Prostate gland (tissue), 2 donors: ENCODE data around the gene NEURL1. TPM values are rescaled to one million over a fixed set of nuclear protein-coding genes. Genes with fewer than 3 reads are reported as not detected.

Experiments used
- DNase-seq: peaks from one replicate; pipeline ENCODE4 v3.0.0-alpha.2; 2019; ENCODE audit warnings: low spot score
- H3K27ac ChIP-seq, 2 donors: fragments of 200-600 bp; sonication (generic); 2 replicates each; pipeline ENCODE4 v1.5.1; 2017 to 2019
- H3K27me3 ChIP-seq: fragments of 200-600 bp; sonication (generic); replicated peaks from 2 replicates; pipeline ENCODE4 v1.5.1; 2019; ENCODE audit not compliant: insufficient read depth
- H3K36me3 ChIP-seq, 2 donors: fragments of 200-600 bp; sonication (generic); 1 replicate in 1 of 2; 2 replicates in 1 of 2; pipeline versions ENCODE4 v1.5.1 to v1.8.1; 2017 to 2019
- H3K4me1 ChIP-seq: fragments of 200-600 bp; sonication (generic); replicated peaks from 2 replicates; pipeline ENCODE4 v1.5.1; 2019
- H3K4me3 ChIP-seq, 2 donors: fragments of 200-600 bp; sonication (generic); 2 replicates each; pipeline ENCODE4 v1.5.1; 2017 to 2019
- H3K9me3 ChIP-seq: fragments of 200-600 bp; sonication (generic); 2 replicates; pipeline ENCODE4 v1.5.1; 2017
- CTCF ChIP-seq, 4 experiments: fragments of 200-600 bp in 2 of 4; fragments of 450-650 bp in 2 of 4; sonication (generic) in 2 of 4; IDR thresholded peaks; 1 replicate in 3 of 4; 2 replicates in 1 of 4; pipeline ENCODE4 v1.5.1; 2016 to 2019; ENCODE audit warnings: antibody characterized with exemption in 4 of 4, mild to moderate bottlenecking in 2 of 4, moderate library complexity in 2 of 4
- POLR2A ChIP-seq: fragments of 450-650 bp; IDR thresholded peaks from one replicate; pipeline ENCODE4 v1.6.1; 2016; ENCODE audit warnings: antibody characterized with exemption, mild to moderate bottlenecking
- POLR2AphosphoS5 ChIP-seq: sonication (generic); formaldehyde crosslinking; IDR thresholded peaks from one replicate; pipeline ENCODE4 v1.6.1; 2017; ENCODE audit warnings: antibody characterized with exemption
- WGBS: methylation state at CpG from one replicate; pipeline ENCODE4 v1.1.5; 2018; 5-methylcytosine and 5-hydroxymethylcytosine counted together
- intact Hi-C: fragments of 100-400 bp; cut with DNase I; formaldehyde crosslinking; loops from one replicate; pipeline ENCODE4 v1.14.2; 2022
- total RNA-seq, 2 donors: library from RNA; depleted of rRNA; stranded (reverse); fragments of >200 nt; gene quantifications; one replicate each; pipeline ENCODE4 v1.1.0, GENCODE V29; 2016

The NEURL1 gene
- total RNA-seq, 2 donors from 2014 or later, result 0.96 to 10.5 TPM

- 58% methylated on average over 19 of the region's 19 CpGs for whole genome bisulfite sequencing
Measured at GRCh38 chr10:103618575-103619423, 125.3 kb downstream of the NEURL1 start.

DNA sequence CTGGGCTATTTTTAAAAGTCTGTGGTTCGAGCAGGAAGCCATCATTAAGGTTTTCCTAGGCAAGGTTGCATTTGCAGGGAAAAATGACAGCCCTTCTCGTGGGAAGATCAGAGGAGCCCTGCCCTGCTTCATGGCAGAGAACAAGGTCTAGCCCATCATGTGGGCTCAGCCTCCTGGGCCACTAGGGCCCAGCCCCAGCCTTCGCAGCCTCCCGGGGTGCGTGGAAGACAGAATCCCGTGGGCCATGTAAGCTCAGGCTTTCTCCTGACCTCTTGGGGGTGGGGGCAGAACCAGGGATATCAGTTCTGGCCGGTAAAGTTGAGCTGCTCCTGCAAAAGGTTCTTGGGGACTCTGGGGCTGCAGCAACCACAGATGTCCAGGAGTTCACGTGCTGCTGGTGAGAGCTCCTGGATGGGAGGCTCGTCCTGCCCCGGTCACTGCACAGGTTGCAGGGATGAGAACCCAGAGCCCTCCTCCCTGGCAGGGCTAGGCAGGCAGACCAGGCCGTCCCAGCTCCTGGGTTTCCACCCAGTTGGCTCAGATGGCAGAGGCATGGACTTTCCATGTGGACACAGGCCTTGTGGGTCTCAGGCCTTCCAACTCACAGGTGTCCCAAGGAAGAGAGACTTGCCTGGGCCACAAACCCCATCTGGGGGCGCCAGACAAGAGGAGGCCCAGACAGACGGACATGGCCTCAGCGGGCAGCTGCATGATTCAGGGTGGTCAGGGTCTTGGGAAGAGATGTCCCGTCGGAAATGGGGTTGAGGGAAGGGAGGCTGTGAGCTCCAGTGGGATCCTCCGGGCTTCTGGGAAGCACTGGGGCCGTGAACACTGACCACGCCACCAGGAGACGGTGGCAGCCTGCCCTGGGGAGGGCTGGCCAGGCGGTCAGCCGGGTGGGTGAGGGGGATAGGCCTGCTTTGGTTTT is 126.2 kb downstream of the NEURL1 start:
- 78% methylated on average over 15 of the region's 22 CpGs for WGBS
- no peaks in the 10 kb centered on the region for H3K36me3 ChIP-seq
- no peak for TF ChIP-seq POLR2AphosphoS5
- TF ChIP-seq CTCF (IDR thresholded peaks at IDR 0.05), result no peak
- no peak for TF ChIP-seq POLR2A
- no peak overlapping the region for H3K4me3 ChIP-seq
- intact Hi-C loops, result no loop called here
- H3K4me1 ChIP-seq, result no peaks in the 10 kb centered on the region
- no peaks in the 10 kb centered on the region for H3K27me3 ChIP-seq
- H3K9me3 ChIP-seq, result no peaks in the 10 kb centered on the region
- peak overlapping the region in 1 of 2 donors; percentile 15 for H3K27ac ChIP-seq
- DNase-seq, result no peak

More at GRCh38 chr10:103618575-103619423, 125.3 kb downstream of the NEURL1 start:
- DNase-seq, result no peak
- TF ChIP-seq CTCF (IDR thresholded peaks at IDR 0.05), result no peak
- no peak for TF ChIP-seq POLR2AphosphoS5
- no peak for TF ChIP-seq POLR2A
- no peaks in the 10 kb centered on the region for H3K4me1 ChIP-seq
- H3K9me3 ChIP-seq, result no peaks in the 10 kb centered on the region
- H3K36me3 ChIP-seq, result no peaks in the 10 kb centered on the region
- intact Hi-C loops, result no loop called here
- H3K27ac ChIP-seq, result peak overlapping the region in 1 of 2 donors; percentile 15
- H3K4me3 ChIP-seq, result no peak overlapping the region
- H3K27me3 ChIP-seq, result no peaks in the 10 kb centered on the region

- Histone ChIP-seq H3K36me3 (no peaks in the 10 kb centered on the region), H3K27ac (peak overlapping the region in 1 of 2 donors; percentile 15), H3K4me3 (no peak overlapping the region), H3K4me1 (no peaks in the 10 kb centered on the region), H3K27me3 (no peaks in the 10 kb centered on the region), H3K9me3 (no peaks in the 10 kb centered on the region)
- DNase-seq, result no peak
- 80% methylated on average over 7 of the region's 7 CpGs for WGBS
- no peak for TF ChIP-seq POLR2A
- TF ChIP-seq CTCF (IDR thresholded peaks at IDR 0.05), result no peak
- no peak for TF ChIP-seq POLR2AphosphoS5
- intact Hi-C loops, result no loop called here
Measured at GRCh38 chr10:103620352-103620740, 126.8 kb downstream of the NEURL1 start.

- peak overlapping the region; percentile 16 to 18 for H3K27ac ChIP-seq
- H3K4me1 ChIP-seq, result no peaks in the 10 kb centered on the region
- H3K9me3 ChIP-seq, result no peaks in the 10 kb centered on the region
- no peak for TF ChIP-seq CTCF (IDR thresholded peaks at IDR 0.05)
- no peak for TF ChIP-seq POLR2A
- no peak for TF ChIP-seq POLR2AphosphoS5
- no peak for DNase-seq
- no peaks in the 10 kb centered on the region for H3K27me3 ChIP-seq
- 81% methylated on average over 15 of the region's 15 CpGs for WGBS
- H3K4me3 ChIP-seq, result no peak overlapping the region
- H3K36me3 ChIP-seq, result no peaks in the 10 kb centered on the region
- intact Hi-C loops, result no loop called here
Measured at GRCh38 chr10:103620891-103621782, 127.6 kb downstream of the NEURL1 start.
